Ovary (tissue), 3 donors: Measurements from ENCODE around the gene CD38.

Experiments used
- POLR2A ChIP-seq: fragments of 450-650 bp; IDR thresholded peaks from one replicate; pipeline ENCODE4 v1.6.1; 2017; ENCODE audit warnings: antibody characterized with exemption, mild to moderate bottlenecking, moderate library complexity
- TF ChIP-seq, protein P1 (sequence below), 3 donors: fragments of 450-650 bp in 2 of 3; fragments of 200-600 bp in 1 of 3; IDR thresholded peaks; one replicate each; pipeline versions ENCODE4 v1.5.1 to v1.8.0; 2016 to 2022; ENCODE audit warnings: antibody characterized with exemption in 3 of 3, mild to moderate bottlenecking in 1 of 3
- donor health status: DM: no; HTN: no; CAD: no.

DNA sequence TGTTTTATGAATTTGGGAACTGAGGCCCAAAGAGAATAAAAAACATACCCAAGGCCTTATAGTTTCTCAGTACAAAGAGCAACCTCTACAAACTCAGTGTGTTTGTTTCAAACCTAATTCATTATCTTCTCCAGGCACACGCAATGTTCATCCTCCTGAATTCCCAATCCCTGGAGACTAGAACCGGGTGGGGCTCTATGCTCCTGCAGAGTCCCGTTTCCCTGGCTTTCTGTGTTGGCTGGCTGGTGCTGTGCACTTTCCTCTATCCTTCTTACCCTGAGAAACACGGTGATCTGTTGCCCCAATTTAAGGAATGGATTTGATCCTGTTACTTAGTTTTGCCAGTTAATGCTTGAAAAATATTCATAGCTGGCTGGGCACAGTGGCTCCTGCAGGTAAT, 96.5 kb downstream of the CD38 start:
- TF ChIP-seq, protein P1, sequence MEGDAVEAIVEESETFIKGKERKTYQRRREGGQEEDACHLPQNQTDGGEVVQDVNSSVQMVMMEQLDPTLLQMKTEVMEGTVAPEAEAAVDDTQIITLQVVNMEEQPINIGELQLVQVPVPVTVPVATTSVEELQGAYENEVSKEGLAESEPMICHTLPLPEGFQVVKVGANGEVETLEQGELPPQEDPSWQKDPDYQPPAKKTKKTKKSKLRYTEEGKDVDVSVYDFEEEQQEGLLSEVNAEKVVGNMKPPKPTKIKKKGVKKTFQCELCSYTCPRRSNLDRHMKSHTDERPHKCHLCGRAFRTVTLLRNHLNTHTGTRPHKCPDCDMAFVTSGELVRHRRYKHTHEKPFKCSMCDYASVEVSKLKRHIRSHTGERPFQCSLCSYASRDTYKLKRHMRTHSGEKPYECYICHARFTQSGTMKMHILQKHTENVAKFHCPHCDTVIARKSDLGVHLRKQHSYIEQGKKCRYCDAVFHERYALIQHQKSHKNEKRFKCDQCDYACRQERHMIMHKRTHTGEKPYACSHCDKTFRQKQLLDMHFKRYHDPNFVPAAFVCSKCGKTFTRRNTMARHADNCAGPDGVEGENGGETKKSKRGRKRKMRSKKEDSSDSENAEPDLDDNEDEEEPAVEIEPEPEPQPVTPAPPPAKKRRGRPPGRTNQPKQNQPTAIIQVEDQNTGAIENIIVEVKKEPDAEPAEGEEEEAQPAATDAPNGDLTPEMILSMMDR (IDR thresholded peaks at IDR 0.05) = no peak
- TF ChIP-seq POLR2A = no peak
